ENCODE measurements around the gene CNTN1.

DNA sequence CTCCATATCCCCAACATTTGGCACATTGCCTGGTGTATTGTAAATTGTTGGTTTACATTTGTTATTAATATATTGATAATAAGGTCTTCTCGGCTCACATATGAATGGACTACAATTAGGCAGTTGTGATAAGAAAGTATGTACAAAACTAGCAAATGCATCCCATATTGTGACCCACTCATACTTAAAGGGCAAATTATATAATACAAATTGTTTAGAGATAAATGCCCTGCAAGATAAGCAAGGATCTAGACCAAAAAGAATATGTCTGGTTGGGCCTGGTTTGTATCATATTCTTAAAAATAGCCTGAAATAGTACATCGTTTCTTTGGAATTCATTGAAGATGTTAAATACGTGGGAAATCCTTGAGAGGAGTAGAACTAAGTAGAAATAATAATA, 151.3 kb downstream of the CNTN1 start:
- TF ChIP-seq, protein P1, sequence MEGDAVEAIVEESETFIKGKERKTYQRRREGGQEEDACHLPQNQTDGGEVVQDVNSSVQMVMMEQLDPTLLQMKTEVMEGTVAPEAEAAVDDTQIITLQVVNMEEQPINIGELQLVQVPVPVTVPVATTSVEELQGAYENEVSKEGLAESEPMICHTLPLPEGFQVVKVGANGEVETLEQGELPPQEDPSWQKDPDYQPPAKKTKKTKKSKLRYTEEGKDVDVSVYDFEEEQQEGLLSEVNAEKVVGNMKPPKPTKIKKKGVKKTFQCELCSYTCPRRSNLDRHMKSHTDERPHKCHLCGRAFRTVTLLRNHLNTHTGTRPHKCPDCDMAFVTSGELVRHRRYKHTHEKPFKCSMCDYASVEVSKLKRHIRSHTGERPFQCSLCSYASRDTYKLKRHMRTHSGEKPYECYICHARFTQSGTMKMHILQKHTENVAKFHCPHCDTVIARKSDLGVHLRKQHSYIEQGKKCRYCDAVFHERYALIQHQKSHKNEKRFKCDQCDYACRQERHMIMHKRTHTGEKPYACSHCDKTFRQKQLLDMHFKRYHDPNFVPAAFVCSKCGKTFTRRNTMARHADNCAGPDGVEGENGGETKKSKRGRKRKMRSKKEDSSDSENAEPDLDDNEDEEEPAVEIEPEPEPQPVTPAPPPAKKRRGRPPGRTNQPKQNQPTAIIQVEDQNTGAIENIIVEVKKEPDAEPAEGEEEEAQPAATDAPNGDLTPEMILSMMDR (IDR thresholded peaks at IDR 0.05): no peak
- TF ChIP-seq POLR2A (IDR thresholded peaks at IDR 0.05): no peak

Data from ovary (tissue), 3 donors.